ENCODE measurements around the gene GALNT15.

DNA sequence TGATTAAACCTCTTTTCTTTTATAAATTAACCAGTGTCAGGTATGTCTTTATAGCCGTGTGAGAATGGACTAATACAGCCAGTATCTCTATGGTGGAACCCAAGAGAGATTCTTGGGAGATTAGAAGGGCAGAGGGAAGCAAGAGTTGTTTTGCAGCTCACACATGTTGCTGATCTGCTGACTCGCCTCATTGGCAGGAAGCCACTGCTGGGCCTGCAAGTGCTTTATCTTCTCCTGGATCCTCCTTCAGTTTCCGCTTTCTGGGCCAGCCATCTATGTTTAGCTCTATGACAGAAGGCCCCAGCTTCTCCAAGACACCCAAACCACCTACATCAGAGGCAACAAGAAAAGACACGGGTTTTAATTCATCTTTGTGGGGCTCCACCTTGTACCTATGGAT lies 23.4 kb upstream of the GALNT15 start:
- TF ChIP-seq POLR2AphosphoS5 (IDR thresholded peaks at IDR 0.05; ENCODE audit: low read depth, low read length) = no peak
- TF ChIP-seq POLR2A (IDR thresholded peaks at IDR 0.05; ENCODE audit: low read depth, low read length) = no peak
- TF ChIP-seq TAF1 (IDR thresholded peaks at IDR 0.05; ENCODE audit: borderline replicate concordance, low read depth, low read length) = no peak

Measured in GM12892 (cell line).